Esophagus squamous epithelium (tissue), 5 donors: ENCODE data around the gene DLG2. TPM values are rescaled to one million over a fixed set of nuclear protein-coding genes. Genes with fewer than 3 reads are reported as not detected.

ENCODE experiments used
- DNase-seq: peaks from one replicate; lab custom pipeline; 2025; lab: John Stamatoyannopoulos, UW
- H3K27ac ChIP-seq, 4 donors: fragments of 200-600 bp; sonication (generic); one replicate each; pipeline ENCODE4 v1.5.1; 2016 to 2019; ENCODE audit warnings: mild to moderate bottlenecking in 1 of 4
- H3K27me3 ChIP-seq, 4 donors: fragments of 200-600 bp; sonication (generic); 1 replicate in 3 of 4; 2 replicates in 1 of 4; pipeline versions ENCODE4 v1.5.1 to v1.6.0; 2017 to 2021; ENCODE audit warnings: antibody characterized with exemption in 1 of 4
- H3K36me3 ChIP-seq, 3 donors: fragments of 200-600 bp; sonication (generic); one replicate each; pipeline ENCODE4 v1.5.1; 2016 to 2019
- H3K4me1 ChIP-seq, 3 donors: fragments of 200-600 bp; sonication (generic); one replicate each; pipeline ENCODE4 v1.5.1; 2017 to 2019
- H3K4me3 ChIP-seq, 4 donors: fragments of 200-600 bp; sonication (generic); 1 replicate in 3 of 4; 2 replicates in 1 of 4; pipeline ENCODE4 v1.5.1; 2016 to 2019; ENCODE audit warnings: mild to moderate bottlenecking in 2 of 4, moderate library complexity in 1 of 4
- H3K9me3 ChIP-seq, 3 donors: fragments of 200-600 bp; sonication (generic); one replicate each; pipeline ENCODE4 v1.5.1; 2016 to 2019
- CTCF ChIP-seq, 6 experiments: fragments of 450-650 bp in 4 of 6; fragments of 200-600 bp in 2 of 6; sonication (generic) in 2 of 6; IDR thresholded peaks; one replicate each; pipeline ENCODE4 v1.5.1; 2016 to 2019; ENCODE audit warnings: antibody characterized with exemption in 6 of 6, mild to moderate bottlenecking in 4 of 6, moderate library complexity in 4 of 6
- POLR2A ChIP-seq, 4 donors: fragments of 450-650 bp; IDR thresholded peaks; one replicate each; pipeline ENCODE4 v1.6.1; 2017; ENCODE audit warnings: antibody characterized with exemption in 4 of 4, mild to moderate bottlenecking in 4 of 4, moderate library complexity in 3 of 4
- WGBS, 2 donors: methylation state at CpG; one replicate each; pipeline ENCODE4 v1.1.5; 2018; 5-methylcytosine and 5-hydroxymethylcytosine counted together
- intact Hi-C: fragments of 100-400 bp; cut with DNase I; formaldehyde crosslinking; loops from one replicate; pipeline ENCODE4 v1.15.0; 2022
- total RNA-seq, 4 donors: library from RNA; depleted of rRNA; stranded (reverse); fragments of >200 nt; gene quantifications; one replicate each; pipeline ENCODE4 v1.1.0, GENCODE V29; 2016
- donor health status: DM: yes; HTN: yes; CAD: no.

Gene DLG2
- total RNA-seq, 4 donors from 2014 or later: 2.9 to 27.7 (median 12.6) TPM

DNA sequence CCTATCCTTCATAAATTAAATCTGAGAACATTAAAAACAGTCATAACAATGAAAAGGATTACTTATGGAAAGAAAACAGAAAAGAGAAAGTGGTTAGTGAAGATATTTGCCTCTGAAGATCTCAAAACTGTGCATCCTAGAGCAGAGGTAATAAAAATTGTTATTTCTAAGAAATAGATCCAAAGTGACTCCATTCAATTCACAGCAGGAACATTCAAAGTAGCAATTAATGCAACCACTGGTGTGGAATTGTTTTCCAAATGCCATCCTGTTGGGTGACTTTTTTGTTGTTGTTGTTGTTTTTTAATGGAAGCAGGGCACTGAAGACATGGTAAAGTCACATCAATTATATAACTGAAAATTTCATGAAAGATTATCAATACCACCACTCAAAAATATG lies 1201.5 kb downstream of the DLG2 start:
- Histone ChIP-seq H3K36me3 (no peaks in the 10 kb centered on the region), H3K4me1 (no peaks in the 10 kb centered on the region), H3K27me3 (no peaks in the 10 kb centered on the region), H3K9me3 (no peaks in the 10 kb centered on the region), H3K27ac (no peak overlapping the region), H3K4me3 (no peak overlapping the region)
- intact Hi-C loops: no loop called here
- no peak for TF ChIP-seq CTCF (IDR thresholded peaks at IDR 0.05)
- TF ChIP-seq POLR2A (IDR thresholded peaks at IDR 0.05): no peak
- no peak for DNase-seq

DNA sequence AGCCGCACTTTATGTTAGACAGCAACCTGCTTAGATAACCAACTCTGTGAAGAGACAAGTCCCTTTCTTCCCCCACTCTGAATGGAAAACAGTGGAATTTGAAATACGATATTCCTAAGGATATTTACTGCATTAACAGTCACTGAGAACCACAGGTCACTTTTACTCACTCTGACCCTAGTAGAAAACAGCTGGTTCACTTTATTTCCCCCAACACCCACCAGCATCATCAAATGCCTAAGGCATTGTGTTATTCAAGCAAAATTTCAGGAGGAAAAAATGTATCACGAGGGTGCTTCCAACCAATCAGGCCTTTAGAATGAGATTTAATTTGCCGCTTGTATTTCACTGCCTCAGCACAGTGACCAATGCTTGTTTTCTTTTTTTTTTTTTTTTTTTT lies 1206.9 kb downstream of the DLG2 start:
- DNase-seq: no peak
- Histone ChIP-seq H3K27ac (no peak overlapping the region), H3K27me3 (no peaks in the 10 kb centered on the region), H3K9me3 (no peaks in the 10 kb centered on the region), H3K4me3 (no peak overlapping the region), H3K36me3 (no peaks in the 10 kb centered on the region), H3K4me1 (no peaks in the 10 kb centered on the region)
- no peak for TF ChIP-seq CTCF (IDR thresholded peaks at IDR 0.05)
- TF ChIP-seq POLR2A (IDR thresholded peaks at IDR 0.05): no peak
- intact Hi-C loops: no loop called here
- 47 to 66% methylated on average over 4 of the region's 4 CpGs for WGBS, 2 donors

- Histone ChIP-seq H3K27me3 (no peaks in the 10 kb centered on the region), H3K4me1 (no peaks in the 10 kb centered on the region), H3K27ac (no peak overlapping the region), H3K9me3 (no peaks in the 10 kb centered on the region), H3K4me3 (no peak overlapping the region), H3K36me3 (no peaks in the 10 kb centered on the region)
- WGBS, 2 donors: 59 to 70% methylated on average over 3 of the region's 3 CpGs
- intact Hi-C loops: no loop called here
- DNase-seq: no peak
- no peak for TF ChIP-seq CTCF (IDR thresholded peaks at IDR 0.05)
- TF ChIP-seq POLR2A (IDR thresholded peaks at IDR 0.05): no peak
Observed at GRCh38 chr11:84419616-84420015, 1207.5 kb downstream of the DLG2 start.

DNA sequence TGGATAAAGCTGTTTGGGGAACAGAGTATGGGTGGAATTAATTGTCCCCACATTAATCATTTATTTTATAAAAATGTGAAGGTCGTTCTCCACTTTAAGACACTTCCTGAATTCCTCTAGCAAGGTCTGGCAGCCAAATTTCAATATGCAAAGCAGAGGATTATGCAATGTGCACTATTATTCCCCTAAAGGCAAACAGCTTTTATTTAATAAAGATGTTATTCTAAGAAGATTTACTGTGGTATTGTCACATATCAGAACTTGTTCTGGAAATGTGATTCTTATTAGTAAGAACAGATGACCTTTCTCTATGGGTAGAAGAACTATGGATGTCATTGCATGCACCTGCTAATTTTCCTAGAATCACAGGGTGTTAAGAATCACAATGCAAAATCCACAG lies 1212.2 kb downstream of the DLG2 start:
- Histone ChIP-seq H3K27ac (no peak overlapping the region), H3K4me3 (no peak overlapping the region), H3K27me3 (no peaks in the 10 kb centered on the region), H3K9me3 (no peaks in the 10 kb centered on the region), H3K36me3 (no peaks in the 10 kb centered on the region), H3K4me1 (no peaks in the 10 kb centered on the region)
- intact Hi-C loops: no loop called here
- TF ChIP-seq CTCF (IDR thresholded peaks at IDR 0.05) (no peak), POLR2A (IDR thresholded peaks at IDR 0.05) (no peak)
- no peak for DNase-seq
- WGBS, 2 donors: 8 to 23% methylated on average over 1 of the region's 1 CpG

GRCh38 chr11:84413549-84413948 lies 1213.6 kb downstream of the DLG2 start:
- intact Hi-C loops: no loop called here
- no peaks in the 10 kb centered on the region for H3K27me3 ChIP-seq

More at GRCh38 chr11:84413549-84413948, 1213.6 kb downstream of the DLG2 start:
- Histone ChIP-seq H3K36me3 (no peaks in the 10 kb centered on the region), H3K4me3 (no peak overlapping the region), H3K4me1 (no peaks in the 10 kb centered on the region), H3K9me3 (no peaks in the 10 kb centered on the region), H3K27ac (no peak overlapping the region)
- TF ChIP-seq CTCF (IDR thresholded peaks at IDR 0.05) (no peak), POLR2A (IDR thresholded peaks at IDR 0.05) (no peak)
- DNase-seq: no peak
